Activated CD8-positive, alpha-beta T cell treated with anti-CD3 and anti-CD28 coated beads for 36 hours (primary cell): Measurements from ENCODE around the gene COX7B2. TPM values are rescaled to one million over a fixed set of nuclear protein-coding genes. Genes with fewer than 3 reads are reported as not detected.

Experiments
- ATAC-seq: fragments of 200-7000 bp; cut with Tn5 transposase; one replicate; pipeline ENCODE4 v1.10.0; 2021; ENCODE audit warnings: mild to moderate bottlenecking, moderate library complexity
- CTCF ChIA-PET: fragments of 350-600 bp; sonication (Branson Sonifier 250); formaldehyde crosslinking; loops from one replicate; lab custom pipeline; 2021; ENCODE audit warnings: antibody characterized with exemption; lab: Charles Lee
- POLR2A ChIA-PET: fragments of 350-600 bp; sonication (Branson Sonifier 250); formaldehyde crosslinking; loops from one replicate; lab custom pipeline; 2021; ENCODE audit warnings: antibody characterized with exemption; lab: Charles Lee
- DNase-seq: peaks from one replicate; pipeline ENCODE4 v3.0.0-alpha.2; 2020
- H3K27ac Mint-ChIP-seq: one replicate; pipeline ENCODE4 v1.8.0; 2021; ENCODE audit warnings: mild to moderate bottlenecking, mixed read lengths
- H3K27me3 Mint-ChIP-seq: one replicate; pipeline ENCODE4 v1.8.0; 2021; ENCODE audit warnings: mixed read lengths
- H3K36me3 Mint-ChIP-seq: one replicate; pipeline ENCODE4 v1.8.0; 2021; ENCODE audit warnings: low read depth, mixed read lengths
- H3K4me1 Mint-ChIP-seq: one replicate; pipeline ENCODE4 v1.8.0; 2021; ENCODE audit warnings: low read depth, mixed read lengths
- H3K4me3 Mint-ChIP-seq: one replicate; pipeline ENCODE4 v1.8.0; 2021; ENCODE audit warnings: mild to moderate bottlenecking, moderate library complexity, mixed read lengths
- H3K9me3 Mint-ChIP-seq: one replicate; pipeline ENCODE4 v1.8.0; 2021; ENCODE audit warnings: mixed read lengths
- intact Hi-C: fragments of 100-400 bp; cut with micrococcal nuclease; formaldehyde crosslinking; loops from one replicate; pipeline ENCODE4 v1.10.0; 2022
- total RNA-seq, 2 experiments: library from RNA; stranded (reverse); gene quantifications; one replicate each; pipeline ENCODE4 v1.2.3, GENCODE V29; 2021
- TF ChIP-seq, protein P1 (sequence below): fragments of 200-600 bp; IDR thresholded peaks from one replicate; pipeline ENCODE4 v1.8.0; 2022; ENCODE audit warnings: antibody characterized with exemption, mild to moderate bottlenecking

The COX7B2 gene
- total RNA-seq, 2 experiments from 2014 or later: not detected

DNA sequence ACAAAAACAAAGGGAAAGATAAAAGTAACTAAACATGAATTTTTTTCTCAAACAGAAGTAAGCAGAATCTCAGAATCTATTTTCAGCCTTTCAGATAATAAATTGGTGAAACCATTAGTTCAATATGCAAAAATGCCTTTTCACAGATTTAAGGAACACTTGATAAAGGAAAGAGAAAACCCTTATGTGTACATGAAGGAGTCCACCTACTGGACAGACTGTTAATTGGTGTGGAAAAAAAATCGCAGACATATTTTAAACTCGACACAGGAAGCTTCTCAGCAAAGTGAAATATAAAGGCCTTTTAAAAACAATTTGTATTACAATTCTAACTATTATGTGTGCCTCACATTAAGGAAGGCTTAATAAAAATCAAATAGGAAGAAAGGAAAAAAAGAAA is 22.3 kb downstream of the COX7B2 start:
- ChIA-PET CTCF (no interaction called here), POLR2A (no interaction called here)
- TF ChIP-seq, protein P1, sequence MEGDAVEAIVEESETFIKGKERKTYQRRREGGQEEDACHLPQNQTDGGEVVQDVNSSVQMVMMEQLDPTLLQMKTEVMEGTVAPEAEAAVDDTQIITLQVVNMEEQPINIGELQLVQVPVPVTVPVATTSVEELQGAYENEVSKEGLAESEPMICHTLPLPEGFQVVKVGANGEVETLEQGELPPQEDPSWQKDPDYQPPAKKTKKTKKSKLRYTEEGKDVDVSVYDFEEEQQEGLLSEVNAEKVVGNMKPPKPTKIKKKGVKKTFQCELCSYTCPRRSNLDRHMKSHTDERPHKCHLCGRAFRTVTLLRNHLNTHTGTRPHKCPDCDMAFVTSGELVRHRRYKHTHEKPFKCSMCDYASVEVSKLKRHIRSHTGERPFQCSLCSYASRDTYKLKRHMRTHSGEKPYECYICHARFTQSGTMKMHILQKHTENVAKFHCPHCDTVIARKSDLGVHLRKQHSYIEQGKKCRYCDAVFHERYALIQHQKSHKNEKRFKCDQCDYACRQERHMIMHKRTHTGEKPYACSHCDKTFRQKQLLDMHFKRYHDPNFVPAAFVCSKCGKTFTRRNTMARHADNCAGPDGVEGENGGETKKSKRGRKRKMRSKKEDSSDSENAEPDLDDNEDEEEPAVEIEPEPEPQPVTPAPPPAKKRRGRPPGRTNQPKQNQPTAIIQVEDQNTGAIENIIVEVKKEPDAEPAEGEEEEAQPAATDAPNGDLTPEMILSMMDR: no peak
- Mint-ChIP-seq H3K27me3 (peaks cover 3% of the 10 kb centered on the region), H3K4me1 (no peaks in the 10 kb centered on the region), H3K4me3 (no peak overlapping the region), H3K9me3 (no peaks in the 10 kb centered on the region), H3K36me3 (no peaks in the 10 kb centered on the region), H3K27ac (no peak overlapping the region)
- ATAC-seq: no peak
- intact Hi-C loops: no loop called here
- DNase-seq: no peak

DNA sequence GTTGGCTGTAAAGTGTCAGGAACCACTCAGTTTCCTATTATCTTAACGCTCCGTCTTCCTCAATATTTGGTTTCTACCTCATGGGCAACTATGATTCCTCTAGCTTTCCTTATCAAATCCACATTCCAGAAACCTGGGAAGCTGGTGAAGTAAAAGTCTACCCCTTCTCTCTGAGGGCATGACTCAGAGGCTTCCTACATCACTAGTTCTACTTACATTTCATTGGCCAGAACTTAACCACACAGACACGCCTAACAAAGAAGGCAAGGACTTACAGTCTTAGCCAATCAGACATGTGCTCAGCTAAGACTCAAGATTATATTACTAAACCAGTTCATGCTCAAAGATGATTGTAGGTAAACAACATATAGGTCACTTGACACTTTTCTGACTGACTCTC is 30.4 kb downstream of the COX7B2 start:
- TF ChIP-seq, protein P1: no peak
- no peak overlapping the region for H3K27ac Mint-ChIP-seq
- DNase-seq: no peak
- POLR2A ChIA-PET: no interaction called here
- no peaks in the 10 kb centered on the region for H3K9me3 Mint-ChIP-seq
- peaks cover 4% of the 10 kb centered on the region for H3K27me3 Mint-ChIP-seq
- no peaks in the 10 kb centered on the region for H3K4me1 Mint-ChIP-seq
- H3K4me3 Mint-ChIP-seq: no peak overlapping the region
- H3K36me3 Mint-ChIP-seq: no peaks in the 10 kb centered on the region
- CTCF ChIA-PET: no interaction called here
- intact Hi-C loops: no loop called here
- no peak for ATAC-seq

DNA sequence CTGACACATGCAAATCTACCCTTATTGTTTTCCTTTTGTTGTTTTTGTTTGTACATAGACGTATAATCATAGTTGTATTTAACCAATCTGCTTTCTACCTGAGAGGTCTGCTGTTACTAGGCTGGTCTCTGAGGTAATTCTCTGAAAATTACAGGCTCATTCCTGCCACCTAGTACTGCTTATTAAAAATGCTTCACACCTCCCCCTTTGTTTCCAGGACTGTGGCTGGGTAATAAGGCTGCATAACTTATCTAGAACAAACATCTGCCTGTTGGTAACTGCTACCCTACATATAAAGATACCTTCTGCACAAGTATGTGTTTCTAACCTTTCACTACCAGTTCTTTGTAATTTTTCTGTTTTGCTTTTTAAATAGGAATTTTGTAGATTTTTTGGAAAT is 34.2 kb downstream of the COX7B2 start:
- no peaks in the 10 kb centered on the region for H3K4me1 Mint-ChIP-seq
- DNase-seq: no peak
- no peak overlapping the region for H3K27ac Mint-ChIP-seq
- H3K9me3 Mint-ChIP-seq: no peaks in the 10 kb centered on the region
- TF ChIP-seq, protein P1: no peak
- H3K36me3 Mint-ChIP-seq: no peaks in the 10 kb centered on the region
- peaks cover 2% of the 10 kb centered on the region for H3K27me3 Mint-ChIP-seq
- ATAC-seq: no peak
- ChIA-PET CTCF (no interaction called here), POLR2A (no interaction called here)
- intact Hi-C loops: no loop called here
- H3K4me3 Mint-ChIP-seq: no peak overlapping the region

DNA sequence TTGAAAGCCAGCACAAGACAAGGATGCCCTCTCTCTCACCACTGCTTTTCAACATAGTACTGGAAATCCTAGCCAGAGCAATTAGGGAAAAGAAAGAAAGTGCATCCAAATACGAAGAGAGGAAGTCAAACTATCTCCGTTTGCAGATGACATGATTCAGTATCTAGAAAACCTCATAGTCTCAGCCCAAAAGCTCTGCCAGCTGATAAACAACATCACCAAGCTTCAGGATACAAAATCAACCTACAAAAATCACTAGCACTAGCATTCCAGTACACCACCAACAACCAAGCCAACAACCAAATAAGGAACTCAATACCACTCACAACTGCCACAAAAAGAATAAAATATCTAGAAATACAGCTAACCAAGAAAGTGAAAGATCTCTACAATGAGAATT is 38.6 kb downstream of the COX7B2 start:
- CTCF ChIA-PET: no interaction called here
- no peak for DNase-seq
- ATAC-seq: no peak
- TF ChIP-seq, protein P1: no peak
- POLR2A ChIA-PET: no interaction called here
- Mint-ChIP-seq H3K36me3 (no peaks in the 10 kb centered on the region), H3K9me3 (no peaks in the 10 kb centered on the region), H3K4me3 (no peak overlapping the region), H3K27me3 (no peaks in the 10 kb centered on the region), H3K27ac (no peak overlapping the region), H3K4me1 (no peaks in the 10 kb centered on the region)
- intact Hi-C loops: no loop called here

DNA sequence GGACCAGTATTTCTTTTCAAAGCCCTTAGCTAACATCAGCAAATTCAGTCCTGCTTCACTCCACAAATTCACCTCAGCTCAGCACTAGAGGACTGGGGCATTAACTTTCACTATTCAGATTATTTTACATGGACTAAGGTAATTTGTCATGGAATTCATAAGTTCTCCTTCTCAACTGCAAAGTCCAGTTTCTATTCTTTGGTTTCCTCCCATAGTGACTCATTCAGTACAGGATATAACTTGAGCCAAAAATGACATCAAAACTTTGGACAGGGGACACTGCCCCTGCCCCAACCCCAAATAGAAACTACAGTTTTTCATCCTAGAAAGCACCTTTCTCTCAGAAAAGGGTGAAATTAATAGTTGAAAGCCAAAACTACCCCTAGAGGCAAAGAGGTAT is 52.7 kb downstream of the COX7B2 start:
- Mint-ChIP-seq H3K36me3 (no peaks in the 10 kb centered on the region), H3K27me3 (peaks cover 3% of the 10 kb centered on the region), H3K27ac (no peak overlapping the region), H3K4me1 (no peaks in the 10 kb centered on the region), H3K9me3 (no peaks in the 10 kb centered on the region), H3K4me3 (no peak overlapping the region)
- ATAC-seq: no peak
- no peak for DNase-seq
- POLR2A ChIA-PET: no interaction called here
- TF ChIP-seq, protein P1: no peak
- intact Hi-C loops: no loop called here
- CTCF ChIA-PET: no interaction called here
